Stimulated activated CD8-positive, alpha-beta memory T cell treated with anti-CD3 and anti-CD28 coated beads, Interleukin-12 subunit alpha, Interleukin-12 subunit beta, amount 100 ng/mL, for 1 hour (primary cell): ENCODE measurements around the gene NOL11.
"Not testable (repeated sequence)": the region's sequence is repeated elsewhere in the genome, so short reads cannot be mapped to it uniquely, and the experiment has no call there.

ENCODE experiments used
- DNase-seq: peaks from one replicate; pipeline ENCODE4 v3.0.0-alpha.2; 2020; ENCODE audit warnings: low read depth

NOL11 gene

GRCh38 chr17:67711916-67712315 is 5.8 kb upstream of the NOL11 start:
- no peak for DNase-seq

GRCh38 chr17:67712375-67712774 is 5.4 kb upstream of the NOL11 start:
- DNase-seq, result no peak

DNA sequence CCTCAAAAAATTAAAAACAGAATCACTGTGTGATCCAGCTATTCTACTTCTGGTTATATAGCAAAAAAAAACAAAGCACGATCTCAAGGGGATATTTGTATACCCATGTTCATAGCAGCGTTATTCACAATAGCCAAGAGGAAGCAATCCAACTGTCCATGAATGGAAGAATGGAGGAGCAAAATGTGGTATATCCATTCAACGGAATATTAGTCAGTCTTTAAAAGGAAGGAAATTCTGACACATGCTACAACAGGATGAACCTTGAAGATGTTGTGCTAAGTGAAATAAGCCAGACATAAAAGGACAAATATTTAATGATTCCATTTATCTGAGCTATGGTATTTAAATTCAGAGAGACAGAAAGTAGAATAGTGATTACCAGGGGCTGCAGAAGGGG is 4.6 kb upstream of the NOL11 start:
- no peak for DNase-seq

DNA sequence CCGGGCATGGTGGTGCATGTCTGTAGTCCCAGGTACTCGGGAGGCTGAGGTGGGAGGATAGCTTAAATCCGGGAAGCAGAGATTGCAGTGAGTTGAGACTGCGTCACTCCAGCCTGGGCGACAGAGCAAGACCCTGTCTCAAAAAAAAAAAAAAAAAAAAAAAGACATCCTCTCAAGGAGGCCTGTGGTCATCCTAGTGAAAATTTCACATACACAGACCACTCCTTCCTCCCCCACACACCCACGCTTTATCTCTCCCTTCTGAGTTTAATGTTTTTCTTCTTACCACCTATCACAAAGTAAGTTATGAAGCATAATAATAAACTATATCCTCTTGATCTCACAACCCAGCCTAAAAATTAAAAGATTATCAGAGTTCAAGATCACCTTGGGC is 1.3 kb upstream of the NOL11 start:
- no peak for DNase-seq

DNA sequence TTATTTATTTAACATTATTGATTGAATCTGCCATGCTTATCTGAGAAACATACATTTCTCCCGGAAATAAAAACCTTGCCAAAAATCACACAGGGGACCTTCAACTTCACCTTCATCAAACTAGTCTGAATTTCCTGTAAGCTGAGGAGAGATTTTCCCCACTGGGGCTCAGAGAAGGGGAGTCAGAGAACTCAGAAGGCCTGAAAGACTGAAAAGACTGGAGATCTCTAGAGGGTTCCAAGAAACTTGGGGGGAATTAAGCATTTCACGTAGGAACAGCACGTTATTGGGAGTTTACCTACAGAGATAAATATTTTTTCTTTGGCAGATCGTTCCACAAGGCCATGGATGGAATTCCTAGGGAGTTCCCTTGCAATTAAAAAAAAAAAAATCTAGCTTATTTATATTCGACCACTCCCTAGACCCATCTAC is 528 bp upstream of the NOL11 start:
- DNase-seq, result no peak

DNA sequence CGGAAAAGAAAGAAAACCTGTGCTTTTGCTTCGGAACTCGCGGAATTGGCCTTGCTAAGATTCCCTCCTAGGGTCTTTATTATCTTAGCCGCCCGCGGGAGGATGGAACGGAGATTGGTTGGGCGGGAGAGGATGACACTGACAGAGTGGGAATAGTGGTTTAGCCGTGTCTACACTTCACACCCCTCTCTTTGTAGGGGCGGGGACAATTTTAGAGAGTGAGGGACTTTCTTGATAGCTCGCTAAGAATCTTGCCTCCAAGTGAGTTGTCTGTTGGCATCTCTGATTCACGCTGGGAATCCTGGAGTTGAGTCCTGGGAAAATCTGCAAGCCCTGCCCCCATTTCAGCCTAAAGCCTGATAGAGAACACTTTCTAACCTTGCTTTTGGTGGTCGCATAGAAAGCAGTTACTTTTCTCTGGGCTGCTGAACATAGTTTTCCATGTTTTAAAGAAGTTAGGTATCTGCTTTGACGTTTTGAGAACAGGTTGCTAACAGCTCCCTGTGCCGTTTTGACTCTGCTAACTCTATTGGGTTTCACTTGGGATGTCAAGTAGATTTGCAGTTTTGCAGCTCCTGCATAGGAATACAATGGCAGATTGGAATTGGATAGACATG is 697 bp downstream of the NOL11 start:
- peak; percentile 14 for DNase-seq

DNA sequence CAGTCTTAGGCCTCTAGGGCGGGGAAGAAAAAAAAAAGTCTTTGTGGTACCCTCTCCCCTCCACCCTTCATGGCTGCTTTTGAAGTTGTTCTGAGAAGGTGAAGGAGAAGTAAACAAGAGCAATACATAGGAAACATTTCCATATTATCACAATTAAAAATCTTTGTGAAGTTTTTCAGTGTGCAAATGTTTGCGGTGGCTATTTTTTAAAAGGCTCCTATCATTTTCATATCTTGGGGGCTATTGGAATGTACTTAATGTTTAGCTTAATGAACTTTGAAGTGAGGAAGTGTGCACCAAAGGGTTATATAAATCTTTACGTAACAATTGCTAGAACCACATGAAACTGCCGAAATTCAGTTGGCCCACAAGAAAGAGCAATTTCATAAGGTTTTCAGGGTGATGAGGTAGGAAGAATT is 7.6 kb downstream of the NOL11 start:
- no peak for DNase-seq

DNA sequence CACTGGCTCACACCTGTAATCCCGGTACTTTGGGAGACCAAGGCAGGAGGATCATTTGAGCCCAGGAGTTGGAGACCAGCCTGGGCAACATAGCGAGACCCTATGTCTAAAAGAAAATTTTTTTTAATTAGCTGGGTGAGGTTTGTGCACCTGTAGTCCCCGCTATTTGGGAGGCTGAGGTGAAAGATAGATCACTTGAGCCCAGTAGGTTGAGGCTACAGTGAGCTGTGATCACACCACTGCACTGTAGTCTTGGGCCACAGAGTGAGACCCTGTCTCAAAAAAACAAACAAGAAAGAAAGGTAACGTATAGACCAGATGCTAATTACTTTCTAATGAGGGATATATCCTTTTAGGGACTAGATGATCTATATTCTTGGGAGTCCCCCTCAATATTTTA is 8.1 kb downstream of the NOL11 start:
- DNase-seq, result no peak

DNA sequence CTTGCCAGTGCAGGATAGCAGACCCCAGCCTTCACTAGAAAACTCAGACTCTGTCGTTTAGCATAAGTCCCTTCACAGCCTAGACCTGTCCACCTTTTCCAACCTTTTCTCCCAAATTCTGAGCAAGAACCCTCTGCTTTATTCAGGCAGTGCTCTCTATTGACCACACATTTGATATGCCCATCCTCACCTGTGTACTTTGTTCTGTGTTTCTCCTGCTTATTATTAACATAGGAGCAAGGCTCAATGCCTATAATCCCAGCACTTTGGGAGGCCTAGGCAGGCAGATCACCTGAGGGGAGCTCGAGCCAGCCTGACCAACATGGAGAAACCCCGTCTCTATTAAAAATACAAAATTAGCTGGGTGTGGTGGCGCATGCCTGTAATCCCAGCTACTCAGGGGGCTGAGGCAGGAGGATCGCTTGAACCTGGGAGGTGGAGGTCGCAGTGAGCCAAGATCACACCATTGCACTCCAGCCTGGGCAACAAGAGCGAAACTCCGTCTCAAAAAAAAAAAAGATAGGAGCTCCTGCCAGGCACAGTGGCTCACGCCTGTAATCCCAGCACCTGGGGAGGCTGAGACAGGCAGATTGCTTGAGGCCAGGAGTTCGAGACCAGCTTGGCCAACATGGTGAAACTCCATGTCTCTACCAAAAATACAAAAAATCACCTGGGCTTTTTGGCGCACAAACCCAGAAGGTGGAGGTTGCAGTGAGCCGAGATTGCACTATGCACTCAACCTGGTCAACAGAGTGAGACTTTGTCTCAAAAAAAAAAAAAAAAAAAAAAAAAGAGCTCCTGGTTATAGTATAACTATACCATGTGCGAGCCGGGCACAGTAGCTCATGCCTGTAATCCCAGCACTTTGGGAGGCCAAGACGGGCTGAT is 9.7 kb downstream of the NOL11 start:
- DNase-seq, result not testable (repeated sequence)

DNA sequence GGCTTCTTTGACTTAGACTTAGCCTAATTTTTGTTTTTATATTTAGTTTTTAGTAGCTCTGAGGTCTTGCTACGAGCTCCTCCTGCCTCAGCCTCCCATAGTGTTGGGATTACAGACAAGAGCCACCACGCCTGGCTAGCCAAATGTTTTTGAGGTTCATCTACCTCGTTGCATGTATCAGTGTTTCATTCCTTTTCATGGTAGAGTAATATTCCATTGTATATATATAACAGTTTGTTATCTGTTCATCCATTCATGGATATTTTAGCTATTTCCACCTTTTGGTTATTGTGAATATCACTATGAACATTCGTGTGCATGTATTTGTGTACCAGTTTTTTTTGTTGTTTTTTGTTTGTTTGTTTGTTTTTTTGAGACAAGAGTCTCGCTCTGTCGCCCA is 12.2 kb downstream of the NOL11 start:
- DNase-seq, result no peak

- no peak for DNase-seq
These were observed 13.0 kb downstream of the NOL11 start for GRCh38 chr17:67730731-67731130.

GRCh38 chr17:67733449-67733848 is 15.7 kb downstream of the NOL11 start:
- no peak for DNase-seq

- DNase-seq, result no peak
These were observed 19.4 kb downstream of the NOL11 start for GRCh38 chr17:67737145-67737544.

DNA sequence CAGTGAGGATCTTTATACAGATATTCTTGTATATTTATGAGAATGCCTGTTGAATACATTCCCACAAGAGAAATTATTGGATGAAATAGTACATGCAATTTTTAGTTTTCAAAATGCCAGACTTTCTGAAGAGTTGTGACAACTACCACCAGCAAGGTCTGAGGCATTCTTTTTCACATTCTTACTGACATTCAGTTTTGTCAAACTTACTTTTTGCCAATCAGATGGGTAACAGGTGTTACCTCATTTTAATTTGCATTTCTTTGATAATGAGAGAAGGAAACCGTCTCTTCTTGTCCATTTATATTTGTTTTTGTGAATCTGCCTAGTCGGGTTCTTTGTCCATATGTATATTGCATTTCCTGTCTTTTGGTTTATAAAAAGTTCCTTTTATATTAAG is 24.3 kb downstream of the NOL11 start:
- no peak for DNase-seq

GRCh38 chr17:67746704-67747571 is 29.2 kb downstream of the NOL11 start:
- no peak for DNase-seq

GRCh38 chr17:67747681-67748235 is 30.0 kb downstream of the NOL11 start:
- DNase-seq, result no peak

DNA sequence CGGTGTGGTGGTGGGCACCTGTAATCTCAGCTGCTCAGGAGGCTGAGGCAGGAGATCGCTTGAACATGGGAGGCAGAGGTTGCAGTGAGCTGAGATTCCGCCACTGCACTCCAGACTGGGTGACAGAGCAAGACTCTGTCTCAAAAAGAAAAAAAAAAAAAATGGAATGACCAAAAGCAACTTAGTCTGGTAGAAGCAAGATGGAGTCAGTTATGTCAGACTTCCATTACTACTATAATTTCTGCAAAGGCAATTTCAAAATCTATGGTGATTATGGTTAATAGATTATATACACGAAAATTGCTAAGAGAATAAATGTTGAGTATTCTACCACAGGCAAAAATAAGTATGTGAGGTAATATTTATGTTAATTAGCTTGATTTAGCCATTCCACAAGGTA is 32.3 kb downstream of the NOL11 start:
- no peak for DNase-seq

GRCh38 chr17:67751101-67752074 is 33.7 kb downstream of the NOL11 start:
- DNase-seq, result no peak

- DNase-seq, result not testable (repeated sequence)
These were observed 34.4 kb downstream of the NOL11 start for GRCh38 chr17:67752160-67752559.

DNA sequence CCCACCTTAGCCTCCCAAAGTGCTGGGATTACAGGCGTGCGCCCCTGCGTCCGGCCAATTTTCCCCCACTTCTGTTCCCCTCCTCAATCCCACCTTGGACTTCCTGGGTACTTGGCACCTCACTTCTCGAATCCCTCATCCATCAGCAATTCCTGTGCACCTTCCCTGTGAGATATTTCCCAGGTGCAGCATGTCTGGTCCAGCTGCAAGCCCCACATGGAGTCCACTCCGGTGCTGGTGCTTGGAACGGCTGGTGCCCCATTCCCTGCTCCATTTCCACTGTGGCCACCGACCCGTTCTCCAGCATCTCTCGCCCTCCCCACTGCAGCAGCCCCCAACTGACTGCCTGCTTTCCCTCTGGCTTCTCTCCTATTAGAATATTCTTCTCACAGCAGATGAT is 35.3 kb downstream of the NOL11 start:
- DNase-seq, result no peak

- no peak for DNase-seq
These were observed 36.3 kb downstream of the NOL11 start for GRCh38 chr17:67754001-67754400.
